GM19351 (cell line): ENCODE results near the gene MYLK4.

Source experiments
- ATAC-seq: cut with Tn5 transposase; IDR thresholded peaks from one replicate; pipeline ENCODE4 v1.9.1; 2021; ENCODE audit warnings: mild to moderate bottlenecking, moderate library complexity; ENCODE audit not compliant: unreplicated experiment

Gene MYLK4

DNA sequence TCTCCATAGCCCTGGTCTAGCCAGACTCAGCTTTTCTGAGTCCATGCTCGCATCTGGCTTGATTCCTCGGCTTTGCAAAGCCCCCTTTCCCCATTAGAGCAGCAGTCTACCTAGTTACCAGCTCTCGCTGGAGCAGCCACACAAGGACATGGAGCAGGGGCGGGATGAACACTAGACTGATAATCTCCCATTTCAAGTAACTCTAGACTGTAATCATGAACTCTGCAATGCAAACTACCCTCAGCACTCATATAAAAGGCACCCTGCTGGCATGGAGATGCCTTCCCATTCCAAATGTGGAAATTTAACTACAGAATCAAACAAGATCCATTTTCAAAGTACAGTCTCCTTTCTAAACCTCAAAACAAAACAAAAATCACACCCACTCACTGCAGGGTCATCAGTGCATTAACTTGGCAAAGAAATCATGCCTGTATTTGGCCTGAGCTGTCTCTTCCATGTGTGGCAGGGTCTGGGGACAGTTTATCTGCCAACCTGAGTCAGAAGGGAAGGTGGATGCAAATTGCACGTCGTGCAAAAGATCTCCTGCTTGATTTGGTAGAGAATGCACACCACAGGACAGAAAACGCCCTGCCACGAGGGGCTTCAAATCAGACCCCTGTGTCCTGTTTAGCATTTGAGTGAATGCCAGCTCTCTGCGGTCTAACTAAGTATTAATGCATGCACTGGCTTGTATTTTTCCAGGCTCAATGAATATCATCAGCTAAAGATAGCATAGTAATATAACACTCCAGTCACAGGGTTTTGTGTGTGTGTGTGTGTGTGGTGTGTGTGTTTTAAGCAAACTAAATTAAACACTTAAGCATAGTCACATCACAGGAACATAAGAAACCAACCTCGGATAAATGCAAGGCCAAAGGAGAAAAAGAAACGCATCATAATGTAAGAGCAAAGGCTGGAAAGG lies 85.3 kb downstream of the MYLK4 start:
- ATAC-seq = no peak

DNA sequence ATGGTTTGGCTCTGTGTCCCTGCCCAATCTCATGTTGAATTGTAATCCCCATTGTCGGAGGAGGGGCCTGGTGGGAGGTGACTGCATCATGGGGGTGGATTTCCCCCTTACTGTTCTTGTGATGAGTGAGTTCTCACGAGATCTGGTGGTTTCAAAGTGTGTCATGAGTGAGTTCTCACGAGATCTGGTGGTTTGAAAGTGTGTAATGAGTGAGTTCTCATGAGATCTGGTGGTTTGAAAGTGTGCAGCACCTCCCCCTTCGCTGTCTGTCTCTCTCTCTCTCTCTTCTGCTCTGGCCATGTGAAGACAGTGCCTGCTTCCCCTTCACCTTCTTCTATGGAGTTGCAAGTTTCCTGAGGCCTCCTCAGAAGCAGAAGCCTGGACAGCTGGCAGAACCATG lies 87.6 kb downstream of the MYLK4 start:
- ATAC-seq = no peak

DNA sequence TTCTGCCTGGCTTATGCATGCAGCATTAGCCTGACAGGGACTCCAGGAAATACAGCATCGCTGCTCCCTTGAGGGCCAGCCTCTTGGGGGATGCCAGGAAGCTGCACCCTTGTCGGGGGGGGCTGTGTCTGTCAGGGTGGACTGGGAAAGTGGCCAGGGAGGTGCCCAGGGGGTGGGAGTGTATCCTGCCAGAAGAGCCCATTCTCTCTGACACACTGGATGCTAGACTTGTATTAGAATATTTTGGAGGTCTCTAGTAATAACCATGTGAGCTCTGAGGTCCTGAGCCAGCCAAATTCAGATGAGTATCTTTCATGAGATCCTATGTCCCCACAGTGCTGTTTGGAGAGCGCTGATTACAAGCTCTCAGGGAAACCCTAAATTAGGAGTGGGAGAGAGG lies 89.1 kb downstream of the MYLK4 start:
- no peak for ATAC-seq

DNA sequence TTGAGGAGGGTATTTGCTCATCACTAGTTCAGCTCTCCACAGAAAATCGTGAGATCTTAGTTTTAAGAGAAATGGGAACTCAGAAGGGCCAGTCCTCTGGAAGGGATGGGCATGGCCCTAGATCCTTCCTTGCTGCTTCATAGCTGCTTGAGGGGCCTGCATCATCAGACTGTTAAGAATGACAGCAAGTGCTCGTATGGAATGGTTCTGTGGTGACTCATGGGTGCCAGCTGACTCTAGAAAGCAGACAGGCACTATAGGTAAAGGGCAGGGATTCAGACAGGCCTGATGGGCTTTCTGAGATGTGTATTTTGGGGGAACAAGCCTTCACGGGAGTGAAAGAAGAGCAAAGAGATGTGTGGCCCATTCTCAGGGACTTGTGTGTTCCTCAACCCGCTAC lies 90.8 kb downstream of the MYLK4 start:
- no peak for ATAC-seq

DNA sequence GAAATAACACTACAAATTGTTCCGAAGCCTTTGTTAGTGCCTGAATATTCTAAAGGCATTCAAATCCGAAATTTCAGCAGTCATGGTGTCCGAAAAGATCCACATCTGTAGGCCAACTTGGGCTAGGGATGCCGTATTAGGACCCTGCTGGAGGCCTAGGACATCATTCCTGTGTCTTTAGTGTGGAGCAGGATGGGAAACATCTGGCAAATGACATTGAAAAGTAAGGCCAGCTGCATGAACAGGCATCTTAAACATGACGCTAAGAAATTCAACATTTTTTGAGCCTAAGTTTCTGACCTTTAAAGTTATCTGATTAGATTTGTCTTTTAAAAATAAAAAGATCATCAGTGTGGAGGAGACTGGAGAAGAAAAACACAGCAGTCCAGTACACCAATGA lies 91.3 kb downstream of the MYLK4 start:
- no peak for ATAC-seq

DNA sequence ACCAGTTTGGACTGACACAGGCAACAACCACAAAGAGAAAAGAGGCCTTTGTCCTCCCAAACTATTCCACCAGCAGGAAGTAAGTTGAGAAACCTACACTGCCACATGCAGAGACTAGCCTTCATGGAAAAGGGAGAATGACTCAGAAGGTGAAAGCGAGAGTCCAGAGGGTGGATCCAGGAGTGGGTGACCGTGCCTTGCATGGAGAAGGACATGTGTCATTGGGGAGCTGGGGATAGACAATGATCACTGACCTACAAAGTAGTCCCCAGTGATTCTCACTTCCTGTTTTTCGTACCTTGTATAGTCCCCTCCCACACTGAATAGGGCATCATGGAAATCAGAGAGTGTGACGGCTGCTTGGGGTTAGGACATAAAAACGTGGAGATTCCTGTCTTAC lies 91.9 kb downstream of the MYLK4 start:
- peak; percentile 94 for ATAC-seq

DNA sequence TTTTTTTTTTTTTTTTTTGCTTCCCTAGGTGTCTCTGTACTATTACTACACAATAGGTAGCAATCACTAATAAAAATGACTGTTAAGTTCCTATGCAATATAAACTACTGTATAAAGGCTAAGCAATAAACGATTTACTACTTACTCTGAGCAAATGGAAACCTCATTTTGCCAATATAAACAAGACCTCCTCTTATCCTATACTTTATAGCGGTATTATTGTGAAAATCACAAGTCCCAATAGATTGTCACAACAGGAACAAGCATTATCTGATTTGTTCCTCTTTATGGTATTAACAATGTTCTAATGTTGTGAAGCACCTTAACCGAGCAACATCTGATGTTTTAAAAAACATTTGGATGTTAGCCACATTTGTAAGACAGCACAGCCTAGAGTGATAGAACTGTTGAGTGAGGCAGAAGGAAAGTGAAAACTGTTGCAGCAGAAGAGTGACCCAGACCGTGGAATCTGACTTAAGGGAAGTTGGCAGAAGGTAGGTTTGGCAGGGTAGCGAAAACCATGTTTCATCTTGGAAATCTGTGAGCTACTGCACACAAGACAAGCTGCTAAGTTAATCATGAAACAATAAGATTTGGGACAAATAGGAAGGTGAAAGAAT lies 94.2 kb downstream of the MYLK4 start:
- ATAC-seq = no peak

DNA sequence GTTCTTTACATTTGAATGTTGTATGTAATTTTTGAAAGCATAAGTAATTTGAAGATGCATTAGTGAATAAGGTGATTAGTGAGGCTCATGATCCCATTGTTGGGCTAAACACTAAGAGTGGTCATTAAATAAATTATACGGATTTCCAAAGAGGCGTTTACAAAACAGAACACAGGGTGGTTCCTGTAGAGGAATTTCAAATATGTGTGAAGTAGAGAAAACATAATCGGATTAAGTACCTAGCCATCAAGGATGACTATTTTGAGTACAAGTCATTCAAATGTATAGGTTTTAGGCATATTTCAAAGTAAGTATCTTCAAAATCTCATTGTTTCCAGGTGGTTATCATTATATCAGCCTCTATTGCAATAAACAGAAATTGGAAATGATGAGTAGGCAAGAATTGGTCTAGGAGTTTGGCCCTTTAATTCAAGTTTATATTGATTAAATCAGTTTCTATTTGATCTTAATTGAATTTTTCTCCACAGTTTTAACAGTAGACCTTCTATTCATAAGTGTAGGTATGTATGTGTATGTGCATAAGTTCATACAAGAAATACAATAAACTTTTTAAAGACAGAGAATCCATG lies 94.8 kb downstream of the MYLK4 start:
- ATAC-seq = no peak

DNA sequence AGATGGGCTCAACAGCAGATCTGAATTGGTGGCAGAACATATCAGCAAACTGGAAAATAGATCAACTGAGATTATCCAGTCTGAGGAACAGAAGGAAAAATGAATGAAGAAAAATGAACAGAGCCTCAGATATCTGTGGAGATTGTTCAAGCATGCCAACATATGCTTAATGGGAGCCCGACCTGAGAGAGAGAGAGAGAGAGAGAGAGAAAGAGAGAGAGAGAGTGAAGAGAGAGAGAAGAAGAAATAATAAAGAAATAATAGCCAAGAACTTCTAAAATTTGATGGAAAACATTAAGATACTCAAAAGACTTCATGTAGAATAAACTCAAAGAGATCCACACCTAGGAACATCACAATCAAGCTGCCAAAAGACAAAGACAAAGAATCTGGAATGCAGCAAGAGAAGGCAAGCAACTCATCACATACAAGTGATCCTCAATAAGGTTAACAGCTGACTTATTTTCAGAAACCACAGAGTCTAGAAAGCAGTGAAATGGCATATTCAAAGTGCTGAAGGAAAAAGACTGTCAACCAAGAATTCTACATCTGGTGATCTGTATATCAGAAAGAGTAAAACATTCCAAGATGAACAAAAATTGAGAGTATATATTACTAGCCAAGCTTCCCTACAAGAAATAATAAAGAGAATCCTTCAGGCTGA lies 97.2 kb downstream of the MYLK4 start:
- no peak for ATAC-seq

DNA sequence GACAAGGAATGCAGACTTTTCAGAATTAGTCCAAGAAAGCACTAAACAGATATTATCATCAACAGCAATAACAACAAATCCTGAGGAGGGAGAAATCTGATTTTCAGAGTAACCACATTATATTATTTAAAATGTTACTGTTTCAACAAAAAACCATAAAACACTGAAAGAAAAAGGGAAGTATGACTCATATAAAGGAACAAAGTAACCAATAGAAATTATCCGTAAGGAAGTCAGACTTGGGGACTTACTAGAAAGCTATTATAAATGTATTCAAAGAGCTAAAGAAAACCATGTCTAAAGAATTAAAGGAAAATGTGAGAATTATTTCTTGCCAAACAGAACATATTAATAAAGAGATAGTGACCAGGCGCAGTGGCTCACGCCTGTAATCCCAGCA lies 98.1 kb downstream of the MYLK4 start:
- no peak for ATAC-seq

DNA sequence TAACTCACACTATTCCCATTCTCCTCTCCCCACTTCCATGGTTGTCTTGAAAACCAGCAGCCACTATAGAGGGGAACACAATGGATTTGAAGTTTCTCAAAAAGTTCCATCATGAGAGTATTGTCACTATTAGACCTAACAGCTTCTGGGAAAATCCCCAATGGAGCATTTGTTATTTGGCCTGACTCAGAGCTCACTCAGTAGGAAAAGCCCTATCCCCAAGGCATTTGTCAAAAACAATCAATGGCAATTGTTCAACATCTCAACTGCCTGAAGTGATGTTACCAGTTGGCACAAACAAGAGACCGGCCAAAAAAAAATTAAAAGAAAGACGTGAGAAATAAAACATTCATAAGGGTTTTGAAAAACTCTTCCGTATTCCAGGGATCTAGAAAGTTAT lies 98.8 kb downstream of the MYLK4 start:
- ATAC-seq = no peak

DNA sequence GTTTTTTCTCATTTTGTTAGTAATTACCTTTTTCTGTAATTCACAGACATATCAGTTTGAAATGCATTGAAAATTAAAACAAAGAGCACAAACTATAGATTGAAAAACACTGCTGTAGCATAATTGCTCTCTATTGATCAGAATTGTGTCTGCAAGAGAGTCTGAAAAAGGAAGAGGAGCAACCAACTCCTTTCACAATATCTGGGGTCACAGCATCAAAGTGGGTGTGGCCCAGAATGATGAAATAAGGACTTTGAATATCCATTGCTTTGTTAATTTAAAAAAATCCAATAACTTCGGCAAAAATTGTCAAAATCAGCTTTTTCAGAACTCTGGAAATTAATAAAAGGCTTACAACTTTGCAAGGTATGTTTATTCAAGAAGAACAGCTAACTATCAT lies 99.2 kb downstream of the MYLK4 start:
- ATAC-seq = no peak

DNA sequence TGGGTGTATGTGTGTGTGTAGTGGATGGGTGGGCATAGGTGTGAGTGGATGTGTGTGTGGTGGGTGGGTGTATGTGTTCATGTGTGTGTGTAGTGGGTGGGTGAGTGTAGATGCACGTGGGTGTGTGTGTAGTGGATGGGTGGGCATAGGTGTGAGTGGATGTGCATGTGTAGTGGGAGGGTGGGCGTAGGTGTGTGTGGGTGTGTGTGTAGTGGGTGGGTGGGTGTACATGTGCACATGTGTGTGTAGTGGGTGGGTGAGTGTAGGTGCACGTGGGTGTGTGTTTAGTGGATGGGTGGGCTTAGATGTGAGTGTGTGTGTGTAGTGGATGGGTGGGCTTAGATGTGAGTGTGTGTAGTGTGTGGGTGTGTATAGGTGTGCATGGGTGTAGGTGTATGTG lies 104.4 kb downstream of the MYLK4 start:
- no peak for ATAC-seq

DNA sequence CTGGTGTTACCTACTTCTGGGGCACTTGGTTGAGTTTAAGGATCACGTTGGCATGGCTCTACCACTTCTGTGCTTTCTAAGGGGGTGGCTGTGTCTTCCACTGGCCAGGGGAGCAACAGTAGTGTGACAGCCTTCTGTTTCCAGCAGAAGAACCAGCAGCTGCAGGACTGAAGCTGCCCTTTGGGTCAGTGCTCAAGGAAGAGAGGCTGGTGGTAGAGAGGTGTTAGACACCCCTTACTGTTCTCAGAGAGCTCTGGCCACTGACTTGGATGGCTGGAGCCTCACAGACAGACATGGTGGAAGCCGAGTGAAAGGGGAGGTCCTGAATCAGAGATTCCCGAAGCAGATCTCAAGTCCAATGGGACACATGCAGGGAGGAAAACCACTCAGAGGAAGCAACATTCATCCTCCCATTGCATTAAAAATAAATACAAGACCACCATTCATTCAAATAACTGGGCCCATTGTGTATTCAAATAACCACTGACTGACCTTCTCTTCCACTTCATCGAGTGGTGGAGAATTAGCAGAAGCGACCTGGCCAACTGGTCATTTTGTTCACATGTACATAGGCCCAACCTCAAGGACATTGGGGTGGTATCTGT lies 106.7 kb downstream of the MYLK4 start:
- ATAC-seq = no peak

DNA sequence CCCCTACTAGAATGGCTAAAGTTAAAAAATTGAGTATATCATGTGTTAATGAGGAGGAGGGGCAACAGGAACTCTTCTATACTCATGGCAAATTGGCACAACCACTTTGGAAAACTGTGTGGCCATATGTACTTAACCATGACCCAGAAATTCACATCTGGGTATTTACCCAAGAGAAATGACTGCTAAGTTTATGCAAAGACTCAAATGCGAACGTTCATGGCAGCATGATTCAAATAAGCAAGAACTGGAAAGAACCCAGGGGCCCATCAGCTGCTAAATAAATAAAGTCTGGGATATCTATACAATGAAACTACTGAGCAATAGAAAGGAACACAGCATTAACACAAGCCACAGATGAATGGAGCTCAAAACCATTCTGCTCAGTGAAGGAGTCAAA lies 107.6 kb downstream of the MYLK4 start:
- ATAC-seq = no peak

DNA sequence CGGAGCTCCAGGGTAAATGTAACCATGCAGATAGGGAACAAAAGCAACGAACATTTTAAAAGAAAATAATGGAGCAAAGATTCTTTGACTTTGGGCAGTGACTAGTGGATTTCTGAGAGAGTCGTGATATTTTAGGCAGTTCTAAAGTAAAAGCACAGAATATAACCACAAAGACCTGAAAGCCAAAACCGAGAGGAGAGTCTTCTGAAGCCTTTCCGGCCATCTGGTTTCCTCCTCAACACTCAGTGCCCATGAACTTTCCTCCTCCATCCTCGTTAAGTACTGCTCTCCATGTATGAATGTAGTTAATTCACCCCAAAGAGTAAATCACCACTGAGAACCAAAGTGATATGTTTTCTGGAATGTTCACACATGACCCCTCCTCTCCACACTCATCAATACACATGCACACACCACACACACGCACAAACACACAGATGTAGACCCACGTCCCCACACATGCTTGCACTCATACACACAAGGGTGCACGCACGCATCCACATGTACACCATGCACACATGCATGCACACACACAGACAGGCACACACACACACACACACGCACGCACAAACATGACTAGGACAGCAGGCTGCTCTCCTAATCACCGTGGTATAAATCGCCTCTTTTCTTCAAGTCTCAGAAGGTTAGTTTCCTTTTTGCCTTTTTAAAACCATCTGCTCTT lies 109.5 kb downstream of the MYLK4 start:
- no peak for ATAC-seq

DNA sequence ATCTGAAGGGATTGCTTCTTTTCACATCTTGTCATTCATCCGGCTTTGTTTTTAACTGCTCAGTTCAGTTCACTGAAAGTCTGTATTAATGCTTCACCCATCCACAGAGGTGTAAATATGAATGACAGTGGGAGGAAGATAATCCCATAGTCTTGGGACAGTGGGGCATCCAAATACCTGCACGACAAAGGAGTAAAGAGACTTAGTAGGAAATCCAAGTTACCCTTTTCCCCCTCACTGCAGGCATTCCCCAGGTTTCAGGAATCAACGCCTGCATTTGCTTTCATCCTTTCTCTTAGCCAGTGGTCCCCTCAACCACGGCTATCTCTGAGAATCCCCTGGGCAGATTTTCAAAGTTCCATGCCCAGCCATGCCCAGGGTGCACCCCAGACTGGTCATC lies 110.2 kb downstream of the MYLK4 start:
- ATAC-seq = no peak

DNA sequence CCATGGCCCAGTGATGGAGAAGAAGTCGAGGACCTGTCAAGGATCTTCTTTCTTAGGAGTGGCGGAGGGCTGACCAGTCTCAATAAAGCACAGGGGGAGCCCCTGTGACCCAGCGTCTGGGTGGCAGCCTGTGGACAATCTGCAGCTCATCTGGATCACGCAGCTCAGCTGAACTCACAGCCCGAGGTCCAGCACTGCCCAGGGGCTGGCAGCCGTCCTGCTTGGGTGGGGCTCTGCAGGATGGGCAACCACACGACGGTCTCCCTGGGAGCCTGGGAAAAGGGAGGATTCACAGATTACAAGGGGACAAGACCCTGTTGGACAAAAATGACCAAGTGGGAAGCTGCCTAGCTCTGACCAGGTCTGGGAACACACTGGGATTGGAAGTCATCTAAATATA lies 110.8 kb downstream of the MYLK4 start:
- no peak for ATAC-seq

DNA sequence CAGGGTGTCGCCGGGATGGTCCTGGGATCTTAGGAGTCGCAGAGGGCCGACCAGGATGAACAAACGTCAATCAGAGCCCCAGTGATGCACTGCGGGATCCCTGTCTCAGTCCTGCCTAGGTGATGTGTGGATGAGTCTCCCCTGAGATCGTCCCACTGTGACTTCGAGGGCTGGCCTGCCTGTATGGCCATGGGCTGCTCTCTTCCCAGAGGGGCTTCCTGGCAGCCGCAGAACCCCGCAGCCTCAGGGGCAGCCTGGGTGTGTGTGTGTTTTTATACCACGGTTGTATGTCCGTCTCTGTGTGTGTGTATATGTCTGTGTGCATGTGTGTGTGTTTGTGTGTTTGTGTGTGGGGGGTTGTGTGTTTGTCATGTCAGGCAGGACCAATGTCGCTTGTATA lies 111.6 kb downstream of the MYLK4 start:
- no peak for ATAC-seq

DNA sequence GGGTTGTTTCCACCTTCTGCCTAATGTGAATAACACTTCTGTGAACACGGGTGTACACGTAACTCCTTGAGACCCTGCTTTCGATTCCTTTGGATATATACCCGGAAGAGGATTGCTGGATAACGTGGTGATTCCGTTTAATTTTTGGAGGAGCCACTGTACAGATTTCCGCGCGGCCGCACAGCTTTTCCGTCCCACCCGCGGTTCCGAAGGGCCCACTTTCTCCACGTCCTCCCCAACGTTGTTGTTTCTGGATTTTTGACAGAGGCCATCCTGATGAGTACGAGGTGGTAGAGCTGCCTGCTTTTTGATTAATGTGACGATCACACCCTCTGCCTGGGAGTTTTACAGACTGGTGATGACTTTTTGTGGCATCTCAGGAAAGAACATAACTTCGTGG lies 114.0 kb downstream of the MYLK4 start:
- ATAC-seq = no peak

DNA sequence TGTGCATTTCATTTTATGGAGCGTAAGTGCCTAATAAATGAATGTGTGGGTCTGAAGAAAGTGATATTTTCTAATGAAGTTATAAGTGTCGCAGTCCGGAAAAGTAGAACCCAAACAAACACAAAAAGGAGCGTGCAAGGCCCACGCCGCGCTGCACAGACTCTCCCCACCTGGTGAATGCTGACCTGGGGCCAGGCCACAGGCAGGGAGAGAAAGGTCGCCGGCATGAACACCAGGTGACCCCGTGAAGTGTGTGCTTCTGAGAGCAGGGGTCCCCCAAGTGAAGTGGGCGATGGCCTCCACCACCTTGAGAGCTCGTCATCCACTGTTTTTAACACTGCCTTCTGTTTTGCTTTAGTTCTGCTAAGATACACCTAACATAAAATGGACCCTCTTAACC lies 114.8 kb downstream of the MYLK4 start:
- ATAC-seq = no peak
